HCEC 1CT (cell line): ENCODE results near the gene TXNDC11.
A peak's percentile ranks its signal among the peaks of the same experiment; 100 is the strongest.

Experiments used
- DNase-seq: peaks from one replicate; pipeline ENCODE4 v3.0.0-alpha.2; 2017

Gene TXNDC11

DNA sequence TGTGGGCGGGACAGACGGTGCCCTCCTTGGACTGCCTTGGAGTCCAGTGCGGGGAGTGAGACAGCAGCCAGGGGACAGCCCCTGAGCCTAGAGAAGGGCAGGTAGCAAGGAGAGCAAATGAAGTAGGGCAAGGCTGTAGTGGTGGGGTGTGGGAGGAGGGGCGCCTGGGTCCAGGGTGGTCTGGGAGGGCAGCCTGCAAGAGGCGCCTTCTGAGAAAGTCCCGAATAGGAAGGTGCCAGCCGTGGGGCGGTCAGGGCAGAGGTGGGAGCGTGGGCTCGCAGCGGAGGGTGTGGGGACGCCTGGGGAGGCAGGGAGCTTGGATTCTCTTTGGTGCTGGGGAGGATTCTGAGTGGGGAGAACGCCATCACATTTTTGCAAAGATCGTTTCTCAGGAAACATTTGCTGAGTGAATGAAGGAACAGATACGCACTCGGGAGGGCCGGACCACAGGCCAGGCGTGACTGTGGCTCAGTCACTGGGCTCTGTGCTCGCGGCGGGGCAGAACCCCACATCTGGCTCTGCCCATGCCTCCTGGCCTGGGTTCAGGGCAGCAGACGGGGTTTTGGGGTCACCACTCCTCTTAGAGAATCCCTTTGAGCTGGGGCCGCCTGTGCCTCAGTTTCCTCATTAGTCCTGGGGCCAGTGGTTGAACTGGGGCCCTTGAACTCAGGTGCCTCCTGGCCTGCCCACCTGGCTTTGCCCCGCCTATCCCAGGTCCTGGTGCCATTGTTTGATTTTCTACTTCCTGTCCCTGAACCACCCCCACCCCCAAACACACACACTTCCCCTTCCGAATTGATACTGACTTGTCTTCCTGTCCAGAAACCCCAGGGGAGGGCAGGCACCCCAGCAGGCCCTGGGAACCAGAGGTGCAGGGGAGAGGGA lies 70.2 kb downstream of the TXNDC11 start:
- no peak for DNase-seq

DNA sequence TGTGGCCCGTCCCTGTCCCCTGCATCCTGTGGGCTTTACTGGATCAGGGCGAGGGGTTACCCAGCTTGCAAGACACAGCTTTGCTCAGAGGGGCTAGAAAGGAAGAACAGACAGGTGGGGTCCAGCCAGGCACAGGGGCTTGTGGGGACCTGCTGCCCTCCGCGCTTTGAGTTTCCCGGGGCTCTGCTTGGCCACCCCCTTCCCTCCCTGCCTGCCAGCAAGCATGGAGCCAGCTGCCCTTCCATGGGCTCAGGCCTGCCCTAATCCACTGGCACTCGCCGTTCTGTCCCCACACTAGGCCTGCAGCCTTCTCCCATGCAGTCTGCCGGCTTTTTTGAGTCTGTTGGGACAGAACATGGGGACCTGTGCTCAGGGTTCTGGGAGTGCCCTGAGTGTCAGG lies 71.0 kb downstream of the TXNDC11 start:
- DNase-seq, result no peak

DNA sequence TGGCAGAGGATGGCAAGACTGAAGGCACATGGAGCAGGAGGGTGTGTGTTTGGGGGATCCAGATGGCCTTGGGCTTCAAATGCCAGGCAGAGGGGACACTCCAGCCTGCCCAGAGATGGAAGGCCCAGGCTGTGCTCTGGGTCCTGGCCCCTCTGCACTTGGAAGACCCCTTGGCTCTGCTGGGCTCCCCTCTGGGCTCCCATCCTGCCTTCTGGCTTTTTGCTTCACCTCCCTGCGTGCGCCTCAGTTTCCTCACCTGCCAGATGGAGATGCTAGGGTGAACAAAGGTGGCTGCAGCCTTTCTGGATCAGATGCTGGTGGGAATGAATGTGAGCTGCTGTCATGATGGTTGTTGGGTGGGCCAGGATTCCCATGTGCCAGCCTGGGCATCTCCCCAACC lies 71.4 kb downstream of the TXNDC11 start:
- no peak for DNase-seq

DNA sequence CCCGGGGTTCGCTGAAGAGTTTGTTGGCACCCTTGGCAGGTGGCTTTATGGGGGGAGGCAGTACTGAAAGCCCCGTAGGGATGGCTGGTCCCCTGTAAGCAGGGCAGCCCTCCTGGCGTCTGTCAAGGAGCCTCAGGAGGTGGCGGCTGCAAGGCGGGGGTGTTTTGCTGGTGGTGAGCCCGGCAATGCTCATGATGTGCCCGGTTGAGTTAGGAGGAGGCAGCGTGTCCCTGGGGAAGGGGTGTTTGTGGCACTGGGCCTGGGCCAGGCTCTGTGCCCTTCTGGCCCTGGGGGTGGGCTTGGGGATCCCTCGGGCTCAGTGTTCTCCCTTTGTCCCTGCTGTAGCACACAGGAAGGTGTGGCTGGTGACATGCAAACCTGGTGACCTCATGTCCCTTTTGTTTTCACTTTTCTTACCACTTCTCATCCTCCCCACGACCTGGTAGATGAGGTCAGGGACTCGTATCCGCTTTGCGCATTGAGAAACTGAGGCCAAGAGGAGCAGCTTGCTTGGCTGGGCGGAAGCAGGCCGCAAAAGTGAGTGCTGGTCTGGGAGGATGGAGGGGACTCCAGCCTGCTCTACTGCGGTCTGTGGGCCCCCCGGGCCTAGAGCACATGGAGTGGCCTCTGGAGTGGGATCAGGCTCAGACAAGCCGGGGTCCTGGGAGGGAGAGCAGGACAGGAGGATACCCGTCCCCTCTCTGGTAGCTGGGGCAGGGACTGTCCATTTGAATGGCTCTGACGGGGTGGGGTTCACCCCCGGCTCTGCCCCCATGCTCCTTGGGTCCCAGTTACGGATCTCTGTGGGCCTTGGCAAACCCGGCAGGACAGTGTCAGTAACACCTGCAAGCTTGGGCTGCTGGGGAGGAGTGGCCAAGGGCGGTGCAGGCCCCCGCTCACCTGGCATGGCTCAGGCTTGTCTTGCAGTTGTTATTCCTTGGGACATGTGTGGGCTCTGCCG lies 72.2 kb downstream of the TXNDC11 start:
- no peak for DNase-seq

DNA sequence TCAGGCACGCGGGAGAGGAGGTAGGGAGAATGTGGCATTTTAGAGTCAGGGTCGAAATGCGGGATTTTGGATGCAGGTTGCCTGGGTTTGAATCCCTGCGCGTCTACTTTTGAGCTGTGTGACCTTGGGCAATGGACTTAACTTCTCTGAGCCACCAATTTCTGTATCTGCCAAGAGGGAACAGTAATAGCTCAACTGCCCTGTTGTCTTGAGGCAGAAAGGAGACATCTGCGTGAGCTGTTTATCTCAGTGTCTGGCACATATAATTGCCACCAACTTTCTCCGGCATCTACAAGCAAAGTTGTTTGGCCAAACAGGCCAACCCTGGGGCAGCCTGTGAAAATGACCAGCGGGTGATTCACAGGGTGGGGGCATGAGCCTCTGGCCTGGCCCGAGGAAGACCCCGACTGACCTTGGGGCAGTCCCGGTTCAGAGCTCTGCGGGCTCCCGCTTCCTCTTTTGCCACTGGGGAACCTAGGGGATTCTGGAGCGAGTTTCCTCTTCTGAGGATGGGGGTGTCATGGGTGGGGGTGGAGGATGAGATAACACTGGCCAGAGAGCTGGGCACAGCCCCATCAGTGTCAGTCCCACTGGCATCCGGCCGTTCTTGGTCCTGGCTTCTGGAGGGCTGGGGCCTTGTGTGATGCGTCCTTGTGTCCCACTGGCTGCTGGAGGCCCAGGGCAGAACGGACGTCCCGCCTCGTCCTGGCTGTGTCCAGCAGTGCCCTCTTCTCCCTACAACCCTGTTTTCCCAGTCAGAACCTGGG lies 73.1 kb downstream of the TXNDC11 start:
- DNase-seq, result no peak

DNA sequence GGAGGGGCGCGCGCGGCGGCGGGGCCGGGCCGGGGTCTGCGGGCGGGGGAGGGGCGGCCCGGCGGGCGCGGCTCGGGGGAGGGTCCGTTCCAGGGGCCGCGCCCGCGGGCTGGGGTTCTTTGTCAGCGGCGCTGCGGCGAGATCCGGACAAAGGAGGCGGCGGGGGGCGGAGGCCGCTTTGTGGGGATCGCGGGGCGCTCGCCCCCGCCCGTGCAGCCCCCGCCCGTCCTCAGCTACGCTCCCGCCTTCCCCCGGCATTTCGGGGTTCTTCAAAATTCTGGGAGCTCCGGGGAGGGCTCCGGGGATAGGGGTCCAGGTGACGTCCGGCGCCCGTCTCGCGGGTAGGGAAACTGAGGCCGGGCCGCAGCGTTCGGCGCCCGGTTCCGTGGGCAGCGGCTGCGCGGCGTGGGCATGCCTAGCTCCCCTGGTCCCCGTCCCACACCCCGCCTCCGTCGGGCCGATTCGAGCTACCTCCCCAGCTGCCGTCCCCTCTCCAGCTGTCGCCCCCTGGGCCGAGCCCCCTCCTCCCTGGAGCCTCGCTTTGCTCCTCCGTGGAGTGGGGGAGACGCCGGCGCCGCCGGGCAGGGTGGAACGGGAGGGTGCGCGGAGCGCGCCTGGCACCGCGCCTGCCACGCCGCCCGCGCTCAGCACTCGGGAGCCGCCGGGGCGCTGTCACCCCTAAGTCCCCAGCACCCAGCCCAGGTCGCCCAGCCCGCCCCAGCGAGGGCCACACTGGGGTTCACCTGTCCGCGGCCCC lies 73.9 kb downstream of the TXNDC11 start:
- no peak for DNase-seq

DNA sequence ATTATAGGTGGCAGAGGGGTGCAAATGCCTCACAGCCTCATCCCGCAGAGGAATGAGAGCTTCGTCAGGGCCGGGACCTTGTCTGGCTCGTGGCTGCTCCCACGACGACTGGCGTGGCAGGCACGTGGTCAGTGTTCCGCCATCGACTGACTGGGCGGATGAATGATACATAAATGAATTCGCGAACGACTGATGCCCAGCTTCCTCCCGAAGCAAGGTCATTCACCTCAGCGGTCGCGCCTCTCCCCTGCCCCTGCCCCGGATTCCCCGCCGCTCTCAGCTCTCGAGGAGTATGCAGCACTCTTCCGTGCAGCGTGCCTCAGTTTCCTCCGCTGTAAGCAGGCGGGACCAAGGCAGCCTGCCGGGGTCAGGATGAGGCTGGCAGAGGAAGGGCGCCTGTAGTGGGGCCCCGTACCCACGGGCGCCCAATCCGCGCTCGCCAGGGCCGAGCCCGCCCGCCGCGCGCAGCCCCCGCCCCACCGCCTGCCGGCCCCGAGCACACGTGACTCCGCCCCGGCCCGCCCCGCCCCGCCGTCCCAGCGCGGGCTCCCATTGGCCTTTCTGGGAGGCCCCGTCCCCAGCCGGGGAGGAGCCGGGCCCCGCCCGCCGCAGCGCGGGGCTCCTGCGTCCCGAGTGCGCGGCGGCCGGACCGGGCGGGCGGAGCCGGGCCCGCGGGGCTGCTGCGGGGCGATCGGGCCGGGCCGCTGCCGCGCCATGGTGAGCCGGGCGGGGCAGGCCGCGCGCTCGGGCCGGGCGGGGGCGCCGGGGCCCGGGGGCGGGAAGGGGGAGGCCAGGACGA lies 74.6 kb downstream of the TXNDC11 start, which contains the start of gene SNN:
Gene SNN, plus strand, starts transcription at position 632 of the 799 bp plus-strand sequence. CDS start 7,605 bp downstream, outside the sequence.
- peak; percentile 69 for DNase-seq

DNA sequence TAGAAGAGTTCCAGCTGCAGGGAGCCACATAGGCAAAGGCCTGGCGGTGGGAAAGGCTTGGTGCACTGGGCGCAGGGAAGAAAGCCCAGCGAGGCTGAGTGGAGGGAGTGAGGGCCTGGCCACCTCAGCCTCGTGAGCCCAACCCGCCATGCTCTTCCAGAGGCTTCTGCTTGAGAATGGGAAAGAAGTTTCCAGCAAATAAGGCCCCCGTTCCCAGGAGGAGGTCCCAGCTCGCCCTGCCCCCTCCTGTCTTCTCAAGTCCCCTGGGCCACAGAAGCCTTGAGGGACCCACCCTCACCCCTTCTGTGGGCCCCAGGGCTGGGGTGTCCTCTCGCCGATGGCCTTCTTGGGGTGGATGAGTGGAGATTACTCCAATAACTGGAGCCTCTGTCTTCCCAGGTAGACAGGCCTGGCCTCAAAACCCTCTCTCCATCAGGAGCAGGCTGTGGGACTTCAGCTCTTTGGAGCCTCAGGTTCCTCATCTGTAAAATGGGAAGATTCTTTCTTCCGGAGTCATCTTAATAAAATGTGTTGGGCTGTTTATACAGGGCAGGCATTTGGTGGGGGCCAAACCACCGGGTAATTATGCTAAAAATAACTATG lies 75.3 kb downstream of the TXNDC11 start:
- DNase-seq, result no peak

DNA sequence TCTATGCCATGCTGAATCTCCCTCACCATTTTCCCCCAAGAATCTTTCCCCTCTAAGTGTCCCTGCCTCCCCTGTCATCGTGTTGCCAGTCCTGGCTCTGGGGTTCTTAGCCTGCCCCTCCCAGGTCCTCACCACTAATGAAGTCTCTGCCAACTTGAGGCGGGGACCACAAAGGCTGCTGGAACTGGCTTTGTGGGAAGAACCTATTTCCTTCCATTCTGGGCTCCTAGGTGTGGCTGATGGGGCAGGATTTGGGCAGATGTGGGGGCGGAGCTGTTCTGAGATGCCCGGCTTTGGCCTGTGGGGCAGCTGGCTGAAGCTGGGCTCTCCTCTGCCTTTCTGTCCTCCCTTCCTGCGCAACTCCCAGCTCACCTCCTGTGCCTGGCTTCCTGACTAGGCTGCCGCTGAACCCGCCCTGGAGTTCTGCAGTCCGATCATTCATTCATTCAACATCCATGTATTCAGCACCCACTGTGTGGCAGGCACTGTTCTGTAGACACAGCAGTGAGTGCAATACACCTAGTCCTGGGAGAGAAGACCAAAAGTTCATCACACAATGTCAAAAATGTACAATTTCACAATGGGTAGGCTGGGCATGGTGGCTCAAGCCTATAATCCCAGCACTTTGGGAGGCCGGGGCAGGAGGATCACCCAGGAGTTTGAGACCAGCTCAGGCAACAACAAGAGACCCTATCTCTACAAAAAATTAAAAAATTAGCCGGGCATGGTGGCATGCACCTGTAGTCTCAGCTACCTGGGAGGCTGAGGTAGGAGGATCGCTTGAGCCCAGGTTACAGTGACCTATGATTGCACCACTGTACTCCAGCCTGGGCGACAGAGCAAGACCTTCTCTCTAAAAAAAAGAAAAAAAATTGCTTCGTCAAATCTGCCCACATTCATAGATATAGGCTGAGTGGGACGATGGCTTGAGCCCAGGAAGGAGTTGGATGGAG lies 76.3 kb downstream of the TXNDC11 start:
- no peak for DNase-seq

DNA sequence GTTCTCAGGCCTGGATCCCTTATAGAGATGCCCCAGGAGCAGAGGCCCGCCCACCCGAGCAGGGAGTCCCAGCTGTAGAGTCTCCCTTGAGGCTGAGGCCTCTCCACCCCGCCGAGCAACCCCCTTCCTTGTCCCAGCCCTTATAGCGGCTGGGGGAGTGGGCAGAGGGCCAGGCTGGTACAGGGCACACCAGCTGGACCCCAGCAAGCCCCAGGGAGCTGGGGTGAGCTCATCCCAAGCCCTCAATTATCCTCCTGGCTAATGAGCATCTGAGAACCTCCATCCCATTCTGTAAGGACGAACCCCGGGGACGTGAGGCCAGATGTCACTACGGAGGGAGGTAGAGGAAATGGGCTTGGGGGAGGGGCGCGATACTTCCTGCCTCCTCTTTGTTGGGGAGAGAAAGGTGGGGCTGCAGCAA lies 77.6 kb downstream of the TXNDC11 start:
- no peak for DNase-seq

DNA sequence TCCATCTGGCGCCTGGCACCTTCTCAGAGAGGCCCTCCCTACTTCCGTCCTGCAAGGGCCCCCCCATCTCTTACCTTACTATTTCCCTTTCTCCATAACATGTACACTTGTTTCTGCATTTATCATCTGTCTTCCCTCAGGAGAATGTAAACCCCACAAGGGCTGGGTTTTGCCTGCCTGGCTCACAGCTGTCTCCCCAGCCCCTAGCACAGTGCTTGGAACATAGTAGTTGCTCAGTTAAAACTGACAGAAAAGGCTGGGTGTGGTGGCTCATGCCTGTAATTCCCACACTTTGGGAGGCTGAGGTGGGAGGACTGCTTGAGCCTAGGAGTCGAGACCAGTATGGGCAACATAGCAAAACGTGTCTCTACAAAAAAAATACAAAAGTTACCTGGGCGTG lies 80.1 kb downstream of the TXNDC11 start:
- no peak for DNase-seq

DNA sequence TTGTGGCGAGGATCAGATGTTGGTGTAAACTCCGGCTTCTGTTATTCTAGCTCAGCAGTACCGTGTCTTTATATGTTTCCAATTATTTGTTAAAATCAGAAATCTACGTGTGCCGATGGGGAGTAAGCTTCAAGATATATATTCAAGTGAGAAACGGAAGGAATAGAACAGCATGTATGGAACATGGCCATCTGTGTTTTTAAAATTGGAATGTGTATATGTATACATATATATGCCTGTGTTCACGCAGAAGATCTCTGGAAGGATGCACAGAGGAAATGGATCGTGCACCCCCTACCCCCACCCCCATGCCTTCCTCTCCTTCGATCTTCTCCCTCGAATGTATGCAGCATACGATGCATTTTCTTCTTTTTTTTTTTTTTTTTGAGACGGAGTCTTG lies 82.1 kb downstream of the TXNDC11 start:
- DNase-seq, result no peak

DNA sequence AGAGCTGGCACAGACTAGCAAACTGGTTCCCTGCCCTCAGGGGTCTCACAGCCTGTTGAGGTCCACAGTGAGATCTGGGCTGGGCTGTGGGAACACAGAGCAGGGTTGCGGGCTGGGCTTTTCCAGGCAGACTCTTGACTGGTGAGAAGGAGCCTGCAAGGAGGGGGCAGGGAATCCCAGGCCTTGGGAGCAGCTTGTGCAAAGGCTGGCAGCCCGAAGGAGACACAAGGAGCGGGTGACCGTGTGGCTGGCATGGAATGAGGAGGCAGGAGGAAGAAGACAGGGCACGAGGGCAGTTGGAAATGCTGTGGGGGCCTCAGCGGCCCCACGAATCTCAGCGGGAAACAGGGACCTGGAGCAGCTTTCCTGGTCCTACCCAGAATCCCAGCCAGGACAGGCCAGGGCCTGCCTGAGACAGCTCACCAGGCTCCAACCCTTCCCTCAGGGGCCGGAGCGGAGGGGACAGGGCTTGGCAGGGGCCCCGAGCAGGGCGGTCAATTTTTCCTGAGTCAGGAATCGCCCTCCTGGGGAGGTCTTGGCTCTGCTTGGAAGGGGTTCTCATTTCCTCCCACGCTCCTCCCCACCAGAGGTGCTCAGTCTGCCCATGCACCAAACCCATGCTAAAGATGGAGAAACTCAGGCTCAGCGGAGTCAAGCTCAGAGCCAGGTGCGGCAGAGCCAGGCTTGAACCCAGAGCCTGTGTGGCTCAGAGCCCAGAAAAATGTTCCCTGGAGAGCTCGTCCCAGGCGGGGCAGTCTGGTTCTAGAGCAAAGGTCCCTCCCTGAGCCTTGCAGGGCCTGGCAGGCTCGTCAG lies 83.6 kb downstream of the TXNDC11 start:
- DNase-seq, result no peak

DNA sequence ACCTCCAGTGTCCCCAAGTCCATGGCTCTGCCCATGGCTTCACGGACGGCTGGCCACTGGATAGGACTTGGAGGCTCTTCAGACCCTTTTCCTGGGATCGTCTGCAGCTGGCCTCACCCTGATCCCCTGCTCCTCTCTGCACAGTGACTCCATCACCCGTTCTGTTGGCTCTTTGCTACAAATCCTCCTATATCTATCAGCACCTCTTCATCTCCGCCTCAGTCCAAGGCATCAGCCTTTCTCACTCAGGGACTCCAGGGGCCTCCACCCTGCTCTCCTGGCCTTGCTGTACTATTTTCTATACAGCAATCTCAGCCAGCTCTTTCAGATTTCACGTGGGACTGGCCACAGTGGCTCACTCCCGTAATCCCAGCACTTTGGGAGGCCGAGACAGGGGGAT lies 85.1 kb downstream of the TXNDC11 start:
- DNase-seq, result no peak

DNA sequence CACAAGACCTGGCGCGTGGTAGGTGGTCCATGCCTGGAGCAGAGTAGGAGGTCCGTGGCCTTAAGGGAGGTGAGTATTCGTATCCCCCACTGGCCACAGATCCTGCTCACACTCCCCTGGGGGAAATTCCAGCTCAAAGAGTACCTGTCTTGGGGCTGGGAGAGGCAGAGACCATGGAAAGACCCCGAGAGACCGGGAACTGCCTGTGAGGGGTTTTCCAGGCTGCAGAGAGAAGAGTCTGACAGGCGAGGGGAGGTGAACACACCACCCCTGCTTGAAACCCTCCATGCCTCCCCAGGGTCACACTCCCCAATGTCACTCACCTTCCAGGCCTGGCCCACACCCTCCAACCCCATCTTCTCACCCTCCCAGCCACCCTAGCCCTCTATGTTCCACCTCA lies 87.0 kb downstream of the TXNDC11 start:
- DNase-seq, result no peak

DNA sequence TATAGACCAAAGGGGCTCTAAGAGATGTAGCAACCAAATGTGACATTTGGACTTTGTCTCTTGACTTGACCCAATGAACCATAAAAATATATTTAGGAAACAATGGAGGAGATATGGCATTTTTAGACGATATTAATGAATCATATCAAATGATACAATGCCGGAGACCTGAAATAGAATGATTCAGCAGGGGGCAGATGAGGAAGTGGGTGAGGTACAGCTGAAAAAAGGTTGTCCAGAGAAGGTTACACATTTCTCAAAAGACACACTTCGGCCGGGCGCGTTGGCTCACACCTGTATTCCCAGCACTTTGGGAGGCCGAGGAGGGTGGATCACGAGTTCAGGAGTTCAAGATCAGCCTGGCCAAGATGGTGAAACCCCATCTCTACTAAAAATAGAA lies 90.9 kb downstream of the TXNDC11 start:
- DNase-seq, result no peak

DNA sequence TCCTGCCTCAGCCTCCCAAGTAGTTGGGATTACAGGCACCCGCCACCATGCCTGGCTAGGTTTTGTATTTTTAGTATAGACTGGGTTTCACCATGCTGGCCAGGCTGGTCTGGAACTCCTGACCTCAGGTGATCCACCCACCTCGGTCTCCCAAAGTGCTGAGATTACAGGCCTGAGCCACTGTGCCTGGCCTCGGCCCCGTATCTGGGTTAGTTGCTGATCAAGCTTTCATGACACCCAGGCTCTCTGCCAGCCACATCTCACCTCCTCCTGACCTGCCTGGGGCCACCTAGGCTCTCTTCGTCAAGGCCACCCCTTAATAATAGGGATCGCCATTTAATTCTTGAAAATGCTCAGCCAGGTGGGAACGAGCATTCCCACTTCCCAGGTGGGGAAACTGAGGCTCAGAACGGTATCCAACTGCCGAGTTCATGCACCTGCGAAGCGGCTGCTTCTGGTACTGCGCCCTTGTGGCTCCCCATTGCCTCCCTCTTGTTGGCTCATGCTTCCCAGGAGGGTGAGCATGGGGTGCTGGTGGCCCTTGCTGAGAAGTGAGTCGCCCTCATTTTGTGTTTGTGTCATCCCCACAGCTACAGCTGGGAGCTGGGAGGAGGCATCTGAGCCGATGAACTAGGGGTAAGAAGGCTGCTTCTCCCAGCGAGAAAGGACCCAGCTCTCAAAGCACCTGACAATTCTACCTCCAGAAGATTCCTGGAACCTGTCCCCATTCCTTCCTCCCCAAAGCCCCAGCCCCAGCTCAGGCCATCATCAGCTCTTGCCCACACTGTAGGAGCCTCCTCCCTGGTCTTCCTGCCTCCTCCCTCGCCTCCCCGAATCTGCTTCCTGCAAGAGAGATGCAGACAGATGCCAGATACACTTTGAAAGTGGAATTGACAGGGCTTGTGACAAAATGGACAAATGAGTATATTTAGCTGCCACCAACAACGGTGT lies 91.7 kb downstream of the TXNDC11 start:
- DNase-seq, result no peak
